Stimulated activated CD4-positive, alpha-beta T cell treated with anti-CD3 and anti-CD28 coated beads, TNF-alpha, amount 100 ng/mL, for 1 hour (primary cell): Measurements from ENCODE around the gene ERBB3.
A peak's percentile ranks its signal among the peaks of the same experiment; 100 is the strongest.

Experiments used
- DNase-seq, 3 donors: peaks; one replicate each; pipeline ENCODE4 v3.0.0-alpha.2; 2020; ENCODE audit warnings: low read depth in 3 of 3, low spot score in 1 of 3

Gene ERBB3

GRCh38 chr12:56078931-56079722 is 838 bp upstream of the ERBB3 start:
- DNase-seq = peak in 2 of 3 donors; percentile 11 to 35

GRCh38 chr12:56080556-56081138 is 682 bp downstream of the ERBB3 start:
- no peak for DNase-seq

- DNase-seq = no peak
Observed at GRCh38 chr12:56081393-56082347, 1.7 kb downstream of the ERBB3 start.

- no peak for DNase-seq
Observed at GRCh38 chr12:56082382-56082781, 2.4 kb downstream of the ERBB3 start.

- no peak for DNase-seq
Observed at GRCh38 chr12:56082967-56083366, 3.0 kb downstream of the ERBB3 start.

- no peak for DNase-seq
Observed at GRCh38 chr12:56084958-56085543, 5.1 kb downstream of the ERBB3 start.

- no peak for DNase-seq
Observed at GRCh38 chr12:56086096-56086495, 6.1 kb downstream of the ERBB3 start.

GRCh38 chr12:56086608-56087007 is 6.6 kb downstream of the ERBB3 start:
- no peak for DNase-seq

- DNase-seq = no peak
Observed at GRCh38 chr12:56087220-56087619, 7.3 kb downstream of the ERBB3 start.

GRCh38 chr12:56097738-56098137 is 17.8 kb downstream of the ERBB3 start:
- no peak for DNase-seq

GRCh38 chr12:56098592-56098991 is 18.6 kb downstream of the ERBB3 start:
- no peak for DNase-seq

GRCh38 chr12:56099787-56100186 is 19.8 kb downstream of the ERBB3 start:
- DNase-seq = no peak

- no peak for DNase-seq
Observed at GRCh38 chr12:56101045-56101444, 21.1 kb downstream of the ERBB3 start.

- DNase-seq = no peak
Observed at GRCh38 chr12:56102683-56103065, 22.7 kb downstream of the ERBB3 start.

GRCh38 chr12:56103066-56103711 is 23.2 kb downstream of the ERBB3 start:
- no peak for DNase-seq

- DNase-seq = no peak
Observed at GRCh38 chr12:56103823-56104108, 23.8 kb downstream of the ERBB3 start.

- DNase-seq = peak; percentile 91 to 93 (median 93)
Observed at GRCh38 chr12:56104109-56104814, 24.3 kb downstream of the ERBB3 start, which contains the start of gene PA2G4. PA2G4 (plus strand) TSS chr12:56104559; CDS start chr12:56104738, 179 bp downstream.

GRCh38 chr12:56104815-56105608 is 25.0 kb downstream of the ERBB3 start:
- peak in 1 of 3 donors; percentile 26 for DNase-seq

GRCh38 chr12:56105609-56105902 is 25.6 kb downstream of the ERBB3 start:
- no peak for DNase-seq

GRCh38 chr12:56107242-56107641 is 27.3 kb downstream of the ERBB3 start:
- no peak for DNase-seq
